Cardiac fibroblast (primary cell): ENCODE measurements around the gene TATDN2.
A peak's percentile ranks its signal among the peaks of the same experiment; 100 is the strongest.

Experiments
- DNase-seq, 2 donors: peaks; one replicate each; pipeline versions ENCODE4 v3.0.0 to v3.0.0-alpha.2; 2010; ENCODE audit warnings: low read depth in 2 of 2
- H3K4me3 ChIP-seq, 2 donors: replicated peaks in 1 of 2; 1 replicate in 1 of 2; 2 replicates in 1 of 2; pipeline ENCODE4 v1.5.1; 2011; ENCODE audit warnings: low read depth in 2 of 2, low read length in 2 of 2, mild to moderate bottlenecking in 2 of 2, moderate library complexity in 1 of 2
- TF ChIP-seq, protein P1 (sequence below): IDR thresholded peaks from one replicate; pipeline ENCODE4 v1.5.1; 2011; ENCODE audit warnings: low read depth, mild to moderate bottlenecking, low read length, inconsistent platforms

Gene TATDN2, protein sequence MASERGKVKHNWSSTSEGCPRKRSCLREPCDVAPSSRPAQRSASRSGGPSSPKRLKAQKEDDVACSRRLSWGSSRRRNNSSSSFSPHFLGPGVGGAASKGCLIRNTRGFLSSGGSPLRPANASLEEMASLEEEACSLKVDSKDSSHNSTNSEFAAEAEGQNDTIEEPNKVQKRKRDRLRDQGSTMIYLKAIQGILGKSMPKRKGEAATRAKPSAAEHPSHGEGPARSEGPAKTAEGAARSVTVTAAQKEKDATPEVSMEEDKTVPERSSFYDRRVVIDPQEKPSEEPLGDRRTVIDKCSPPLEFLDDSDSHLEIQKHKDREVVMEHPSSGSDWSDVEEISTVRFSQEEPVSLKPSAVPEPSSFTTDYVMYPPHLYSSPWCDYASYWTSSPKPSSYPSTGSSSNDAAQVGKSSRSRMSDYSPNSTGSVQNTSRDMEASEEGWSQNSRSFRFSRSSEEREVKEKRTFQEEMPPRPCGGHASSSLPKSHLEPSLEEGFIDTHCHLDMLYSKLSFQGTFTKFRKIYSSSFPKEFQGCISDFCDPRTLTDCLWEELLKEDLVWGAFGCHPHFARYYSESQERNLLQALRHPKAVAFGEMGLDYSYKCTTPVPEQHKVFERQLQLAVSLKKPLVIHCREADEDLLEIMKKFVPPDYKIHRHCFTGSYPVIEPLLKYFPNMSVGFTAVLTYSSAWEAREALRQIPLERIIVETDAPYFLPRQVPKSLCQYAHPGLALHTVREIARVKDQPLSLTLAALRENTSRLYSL

DNA sequence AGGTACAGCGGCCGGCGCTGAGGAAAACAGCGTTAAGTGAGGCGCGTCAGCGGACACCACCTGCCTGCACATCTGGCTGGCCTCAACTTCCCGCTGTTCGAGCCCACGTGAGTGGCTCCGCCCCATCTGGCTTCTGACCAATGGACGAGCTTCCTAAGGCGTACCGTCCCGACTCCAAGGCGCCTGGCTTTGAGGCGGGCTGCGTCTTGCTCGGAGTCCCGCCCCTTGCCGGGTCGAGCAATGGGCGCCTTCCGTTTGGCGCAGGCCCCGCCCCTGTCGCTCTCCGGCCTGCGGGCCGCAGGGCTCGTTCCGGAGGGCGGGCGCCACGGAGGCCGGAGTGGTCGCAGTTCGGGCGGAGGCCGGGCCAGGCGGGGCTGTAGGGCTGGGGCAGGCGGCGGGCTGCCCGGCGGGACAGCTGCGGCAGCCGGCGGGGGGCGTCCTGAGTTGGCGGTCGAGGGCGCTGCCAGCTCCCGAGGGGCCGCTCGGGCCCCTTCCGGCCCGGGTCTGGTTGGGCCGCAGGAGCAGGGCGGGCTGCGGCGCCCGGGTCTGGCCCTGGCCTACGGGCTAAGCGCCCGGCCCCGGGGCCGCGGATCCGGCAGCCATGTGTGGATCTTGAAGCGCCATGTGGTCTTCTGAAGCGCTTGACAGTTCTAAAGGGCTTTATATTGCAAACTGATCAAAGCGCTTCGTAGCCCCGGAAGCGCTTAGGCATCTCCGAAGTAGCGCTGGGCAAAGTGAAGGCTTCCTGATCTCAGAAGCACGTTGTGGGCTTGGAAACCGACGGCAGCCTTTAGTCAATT, at the start of gene TATDN2:
Gene TATDN2, plus strand, starts transcription at position 276 of the 800 bp plus-strand sequence. CDS start 742 bp downstream, outside the sequence.
- peak; percentile 97 to 98 for DNase-seq
- TF ChIP-seq, protein P1, sequence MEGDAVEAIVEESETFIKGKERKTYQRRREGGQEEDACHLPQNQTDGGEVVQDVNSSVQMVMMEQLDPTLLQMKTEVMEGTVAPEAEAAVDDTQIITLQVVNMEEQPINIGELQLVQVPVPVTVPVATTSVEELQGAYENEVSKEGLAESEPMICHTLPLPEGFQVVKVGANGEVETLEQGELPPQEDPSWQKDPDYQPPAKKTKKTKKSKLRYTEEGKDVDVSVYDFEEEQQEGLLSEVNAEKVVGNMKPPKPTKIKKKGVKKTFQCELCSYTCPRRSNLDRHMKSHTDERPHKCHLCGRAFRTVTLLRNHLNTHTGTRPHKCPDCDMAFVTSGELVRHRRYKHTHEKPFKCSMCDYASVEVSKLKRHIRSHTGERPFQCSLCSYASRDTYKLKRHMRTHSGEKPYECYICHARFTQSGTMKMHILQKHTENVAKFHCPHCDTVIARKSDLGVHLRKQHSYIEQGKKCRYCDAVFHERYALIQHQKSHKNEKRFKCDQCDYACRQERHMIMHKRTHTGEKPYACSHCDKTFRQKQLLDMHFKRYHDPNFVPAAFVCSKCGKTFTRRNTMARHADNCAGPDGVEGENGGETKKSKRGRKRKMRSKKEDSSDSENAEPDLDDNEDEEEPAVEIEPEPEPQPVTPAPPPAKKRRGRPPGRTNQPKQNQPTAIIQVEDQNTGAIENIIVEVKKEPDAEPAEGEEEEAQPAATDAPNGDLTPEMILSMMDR = no peak
- peak within 1 kb of the TSS; percentile 78 to 88 for H3K4me3 ChIP-seq

DNA sequence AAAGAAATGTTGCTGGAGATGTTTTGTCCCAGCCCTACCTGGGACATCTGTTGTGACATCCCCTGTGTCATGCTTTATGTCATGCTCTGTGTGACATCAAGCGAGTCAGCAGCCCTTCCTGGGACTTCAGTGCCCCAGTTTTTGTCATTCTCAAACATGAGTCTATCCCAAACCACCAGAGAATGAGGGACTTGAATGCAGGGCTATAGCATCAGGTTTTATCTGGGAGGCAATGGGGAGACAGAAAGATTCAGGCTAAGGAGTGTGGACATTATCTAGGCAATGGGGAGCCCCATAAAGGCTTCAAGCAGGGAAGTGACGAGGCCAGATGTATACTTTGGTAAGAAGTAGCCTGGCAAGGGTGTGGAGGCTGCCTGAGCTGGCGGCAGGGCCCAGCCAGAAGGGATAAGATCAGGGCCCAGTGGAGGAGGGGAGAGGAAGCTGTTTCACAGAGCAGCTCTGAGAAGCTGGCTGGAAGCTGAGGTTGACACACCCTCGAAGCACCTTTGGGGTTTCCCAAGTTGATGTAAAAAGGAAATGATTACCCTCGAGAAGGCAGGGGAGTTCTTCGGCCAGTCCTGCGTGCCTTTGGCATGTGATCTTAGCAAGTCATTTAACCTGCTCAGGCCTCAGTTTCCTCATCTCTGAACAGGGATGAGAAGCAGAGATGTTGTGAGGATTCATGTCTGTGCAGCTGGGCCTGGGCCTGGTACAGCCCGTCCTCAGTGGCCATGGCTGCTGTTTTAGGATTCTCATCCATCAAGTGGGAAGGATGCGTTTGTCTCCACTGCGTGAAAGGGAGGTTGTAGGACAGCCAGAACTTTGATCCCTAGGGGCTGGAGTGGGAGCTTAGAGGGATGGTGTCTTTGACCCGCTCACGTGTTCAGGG, 49.3 kb upstream of the TATDN2 start:
- peak; percentile 71 to 96 for DNase-seq
- TF ChIP-seq, protein P1 = no peak
- H3K4me3 ChIP-seq = no peak overlapping the region

DNA sequence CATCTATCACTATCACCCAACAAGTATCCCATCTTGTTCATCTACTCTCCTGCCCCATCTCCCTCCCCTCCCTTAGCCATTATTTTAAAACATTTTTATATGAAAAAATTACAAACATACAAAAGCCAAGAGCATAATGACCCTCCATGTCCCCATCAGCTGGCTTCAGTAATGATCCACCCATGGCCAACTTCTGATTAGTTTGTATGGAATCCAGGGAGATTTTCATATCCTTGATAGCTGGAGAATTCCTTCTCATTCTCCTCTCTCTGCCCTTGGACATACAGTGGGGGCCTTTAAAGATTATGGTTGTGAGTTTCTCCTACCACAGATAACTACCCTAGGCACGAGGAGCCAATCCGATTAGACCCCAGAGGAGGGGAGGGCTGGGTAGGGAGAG, 43.3 kb upstream of the TATDN2 start:
- TF ChIP-seq, protein P1 = no peak
- H3K4me3 ChIP-seq = no peak overlapping the region
- DNase-seq = peak in 1 of 2 donors; percentile 45

DNA sequence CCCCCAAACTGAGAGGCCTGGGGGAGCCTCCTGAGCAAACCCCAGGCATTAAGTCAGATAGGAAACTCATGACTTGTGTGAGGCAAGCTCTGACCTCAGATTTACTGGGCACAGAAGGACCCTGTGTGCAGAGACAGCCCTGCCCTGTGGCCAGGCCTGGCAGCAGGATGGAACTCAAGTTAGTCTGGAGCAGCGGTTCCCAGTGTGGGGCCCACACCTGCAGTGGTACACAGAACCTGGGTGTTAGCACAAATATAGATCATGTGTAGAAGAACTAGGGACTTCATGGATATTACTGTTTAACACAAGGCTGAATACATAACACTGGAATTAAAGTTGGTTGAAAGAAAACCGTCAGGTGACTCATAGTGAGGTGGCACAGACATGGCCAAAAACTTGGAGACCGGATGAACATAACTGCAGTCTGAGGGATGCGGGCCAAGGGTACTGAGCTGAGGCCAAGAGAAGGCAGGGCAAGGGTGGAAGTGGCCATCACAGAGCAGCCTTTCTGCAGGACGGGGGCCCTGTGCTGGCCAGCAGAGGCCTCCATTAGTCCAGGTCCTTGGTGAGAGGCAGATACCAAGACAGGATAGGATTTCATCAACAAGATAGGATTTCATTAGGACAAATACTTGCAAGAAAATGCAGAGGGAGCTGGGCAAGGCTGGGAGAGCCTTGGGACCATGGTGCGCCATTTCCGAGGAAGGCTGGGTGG, 42.7 kb upstream of the TATDN2 start:
- DNase-seq = peak; percentile 89 to 96
- H3K4me3 ChIP-seq = no peak overlapping the region
- TF ChIP-seq, protein P1 = no peak

DNA sequence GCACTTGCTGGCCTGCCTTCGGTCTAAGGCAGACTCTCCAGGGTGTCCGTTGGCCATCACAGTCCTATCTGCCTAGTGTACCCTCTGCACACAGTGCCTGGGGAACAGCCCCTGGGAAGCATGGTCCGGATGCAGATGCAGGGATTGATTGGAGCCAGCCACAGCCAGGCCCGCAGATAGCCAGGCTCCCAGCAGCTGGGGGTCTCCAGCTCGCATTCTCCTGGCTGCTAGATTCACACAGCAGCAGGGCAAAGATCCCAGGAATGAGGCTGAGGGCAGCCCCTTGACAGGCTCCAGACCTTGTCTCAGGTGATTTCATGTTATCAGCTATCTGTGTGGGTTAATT, 42.1 kb upstream of the TATDN2 start:
- no peak overlapping the region for H3K4me3 ChIP-seq
- no peak for DNase-seq
- TF ChIP-seq, protein P1 = no peak
